ENCODE results near the gene NKD2.

The NKD2 gene

DNA sequence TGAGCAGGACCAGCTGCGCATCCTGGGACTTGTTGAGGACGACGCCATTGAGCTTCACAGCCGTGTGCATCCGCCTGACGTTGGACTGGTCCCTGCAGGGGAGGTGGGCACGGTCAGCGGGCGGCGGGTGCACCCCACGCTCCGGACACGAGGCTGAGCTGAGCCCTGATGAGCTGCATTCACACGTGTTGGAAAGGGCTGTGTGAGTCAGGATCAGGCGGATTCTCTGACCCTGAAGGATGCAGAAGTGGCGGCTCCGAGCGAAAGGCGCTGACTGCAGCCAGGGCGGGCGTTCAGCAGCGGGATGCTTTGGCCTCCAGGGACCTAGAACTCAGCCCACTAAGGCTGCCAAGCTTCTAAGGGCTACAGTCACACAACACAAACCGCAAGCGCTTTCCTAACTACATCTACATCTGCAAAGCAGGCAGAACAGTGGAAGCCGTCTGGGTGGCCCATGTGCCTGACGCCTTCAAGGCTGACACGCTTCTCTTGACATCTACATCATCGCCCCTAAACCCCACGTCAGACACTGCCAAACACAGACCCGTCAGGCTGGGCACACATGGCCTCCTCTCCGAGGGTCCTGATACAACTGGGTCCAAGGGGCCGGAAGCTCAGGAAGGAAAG is 44.9 kb downstream of the NKD2 start:
- no peak for TF ChIP-seq EZH2phosphoT487 (IDR thresholded peaks at IDR 0.05; ENCODE audit: borderline replicate concordance)
- TF ChIP-seq, protein P1, sequence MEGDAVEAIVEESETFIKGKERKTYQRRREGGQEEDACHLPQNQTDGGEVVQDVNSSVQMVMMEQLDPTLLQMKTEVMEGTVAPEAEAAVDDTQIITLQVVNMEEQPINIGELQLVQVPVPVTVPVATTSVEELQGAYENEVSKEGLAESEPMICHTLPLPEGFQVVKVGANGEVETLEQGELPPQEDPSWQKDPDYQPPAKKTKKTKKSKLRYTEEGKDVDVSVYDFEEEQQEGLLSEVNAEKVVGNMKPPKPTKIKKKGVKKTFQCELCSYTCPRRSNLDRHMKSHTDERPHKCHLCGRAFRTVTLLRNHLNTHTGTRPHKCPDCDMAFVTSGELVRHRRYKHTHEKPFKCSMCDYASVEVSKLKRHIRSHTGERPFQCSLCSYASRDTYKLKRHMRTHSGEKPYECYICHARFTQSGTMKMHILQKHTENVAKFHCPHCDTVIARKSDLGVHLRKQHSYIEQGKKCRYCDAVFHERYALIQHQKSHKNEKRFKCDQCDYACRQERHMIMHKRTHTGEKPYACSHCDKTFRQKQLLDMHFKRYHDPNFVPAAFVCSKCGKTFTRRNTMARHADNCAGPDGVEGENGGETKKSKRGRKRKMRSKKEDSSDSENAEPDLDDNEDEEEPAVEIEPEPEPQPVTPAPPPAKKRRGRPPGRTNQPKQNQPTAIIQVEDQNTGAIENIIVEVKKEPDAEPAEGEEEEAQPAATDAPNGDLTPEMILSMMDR (conservative IDR thresholded peaks at IDR 0.05; ENCODE audit: low read length), result no peak
- Histone ChIP-seq H3K36me3 (ENCODE audit: insufficient read depth, low read length) (no peaks in the 10 kb centered on the region), H2AFZ (ENCODE audit: low read length) (no peak overlapping the region)

DNA sequence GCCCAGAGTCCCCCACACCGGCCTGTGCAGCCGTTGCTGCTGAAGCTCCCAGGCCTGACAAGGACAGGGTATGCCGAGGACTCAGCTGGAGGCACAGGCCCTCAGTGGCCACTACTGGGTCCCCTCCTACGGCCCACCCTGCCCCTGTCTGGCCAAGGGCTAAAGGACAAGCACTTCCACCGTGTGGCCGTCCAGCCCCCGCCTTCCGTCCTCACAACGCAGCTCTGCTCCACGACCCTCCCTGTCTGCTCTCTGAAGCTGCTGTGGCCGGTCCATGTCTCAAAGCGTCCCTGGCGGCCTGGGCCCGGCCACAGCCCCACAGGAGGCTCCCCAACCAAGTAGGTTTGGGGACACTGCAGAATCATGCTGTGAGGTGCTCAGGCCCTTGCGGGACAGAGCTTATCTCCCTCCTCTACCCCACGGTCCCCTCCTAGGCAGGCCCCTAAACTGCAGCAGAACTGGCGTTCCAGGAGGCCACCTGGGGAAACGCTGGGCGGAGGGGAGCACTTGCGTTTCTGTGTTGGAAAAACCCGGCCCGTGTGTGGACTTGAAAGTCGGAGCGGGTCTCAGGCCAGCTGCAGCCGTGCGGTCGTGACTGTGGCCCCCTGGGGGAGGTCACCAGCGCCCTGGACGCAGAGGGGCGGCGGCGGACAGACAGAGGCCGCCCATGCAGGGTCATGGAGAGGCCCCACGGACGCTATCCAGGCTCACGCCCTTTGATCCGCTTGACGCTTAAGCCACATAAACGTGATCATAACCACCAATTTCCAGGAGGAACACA is 45.6 kb downstream of the NKD2 start:
- H4K20me1 ChIP-seq (ENCODE audit: insufficient read depth, low read length, poor library complexity, severe bottlenecking), result no peaks in the 10 kb centered on the region
- no peaks in the 10 kb centered on the region for H3K79me2 ChIP-seq (ENCODE audit: insufficient read depth, low read length)
- no peak overlapping the region for H3K4me2 ChIP-seq (ENCODE audit: low read depth, low read length, poor library complexity, severe bottlenecking)
- no peak overlapping the region for H2AFZ ChIP-seq (ENCODE audit: low read length)
- H3K4me1 ChIP-seq (ENCODE audit: insufficient read depth, low read length, poor library complexity, severe bottlenecking), result no peaks in the 10 kb centered on the region
- no peaks in the 10 kb centered on the region for H3F3A ChIP-seq (ENCODE audit: low read depth)
- H3K9me2 ChIP-seq (replicated peaks; ENCODE audit: low read depth, low read length), result no peaks in the 10 kb centered on the region
- TF ChIP-seq EZH2phosphoT487 (IDR thresholded peaks at IDR 0.05; ENCODE audit: borderline replicate concordance), result no peak
- TF ChIP-seq, protein P1 (conservative IDR thresholded peaks at IDR 0.05; ENCODE audit: low read length), result no peak
- no peaks in the 10 kb centered on the region for H3K9me3 ChIP-seq (ENCODE audit: insufficient read depth, low read depth, low read length)
- no peak overlapping the region for H3K9ac ChIP-seq (ENCODE audit: low read depth, low read length, poor library complexity, severe bottlenecking)
- H3K36me3 ChIP-seq (ENCODE audit: insufficient read depth, low read length), result no peaks in the 10 kb centered on the region
- no peaks in the 10 kb centered on the region for H3K27me3 ChIP-seq (ENCODE audit: insufficient read depth, low read length, poor library complexity, severe bottlenecking)
- H3K4me3 ChIP-seq (ENCODE audit: low read length, poor library complexity, severe bottlenecking), result no peak overlapping the region

More for the DNA sequence above, 44.9 kb downstream of the NKD2 start:
- Histone ChIP-seq H3K4me2 (ENCODE audit: low read depth, low read length, poor library complexity, severe bottlenecking) (no peak overlapping the region), H3K4me3 (ENCODE audit: low read length, poor library complexity, severe bottlenecking) (no peak overlapping the region), H4K20me1 (ENCODE audit: insufficient read depth, low read length, poor library complexity, severe bottlenecking) (no peaks in the 10 kb centered on the region), H3K9me2 (replicated peaks; ENCODE audit: low read depth, low read length) (no peaks in the 10 kb centered on the region), H3K9ac (ENCODE audit: low read depth, low read length, poor library complexity, severe bottlenecking) (no peak overlapping the region), H3K79me2 (ENCODE audit: insufficient read depth, low read length) (no peaks in the 10 kb centered on the region), H3K9me3 (ENCODE audit: insufficient read depth, low read depth, low read length) (no peaks in the 10 kb centered on the region), H3K4me1 (ENCODE audit: insufficient read depth, low read length, poor library complexity, severe bottlenecking) (no peaks in the 10 kb centered on the region), H3F3A (ENCODE audit: low read depth) (no peaks in the 10 kb centered on the region), H3K27me3 (ENCODE audit: insufficient read depth, low read length, poor library complexity, severe bottlenecking) (no peaks in the 10 kb centered on the region)

DNA sequence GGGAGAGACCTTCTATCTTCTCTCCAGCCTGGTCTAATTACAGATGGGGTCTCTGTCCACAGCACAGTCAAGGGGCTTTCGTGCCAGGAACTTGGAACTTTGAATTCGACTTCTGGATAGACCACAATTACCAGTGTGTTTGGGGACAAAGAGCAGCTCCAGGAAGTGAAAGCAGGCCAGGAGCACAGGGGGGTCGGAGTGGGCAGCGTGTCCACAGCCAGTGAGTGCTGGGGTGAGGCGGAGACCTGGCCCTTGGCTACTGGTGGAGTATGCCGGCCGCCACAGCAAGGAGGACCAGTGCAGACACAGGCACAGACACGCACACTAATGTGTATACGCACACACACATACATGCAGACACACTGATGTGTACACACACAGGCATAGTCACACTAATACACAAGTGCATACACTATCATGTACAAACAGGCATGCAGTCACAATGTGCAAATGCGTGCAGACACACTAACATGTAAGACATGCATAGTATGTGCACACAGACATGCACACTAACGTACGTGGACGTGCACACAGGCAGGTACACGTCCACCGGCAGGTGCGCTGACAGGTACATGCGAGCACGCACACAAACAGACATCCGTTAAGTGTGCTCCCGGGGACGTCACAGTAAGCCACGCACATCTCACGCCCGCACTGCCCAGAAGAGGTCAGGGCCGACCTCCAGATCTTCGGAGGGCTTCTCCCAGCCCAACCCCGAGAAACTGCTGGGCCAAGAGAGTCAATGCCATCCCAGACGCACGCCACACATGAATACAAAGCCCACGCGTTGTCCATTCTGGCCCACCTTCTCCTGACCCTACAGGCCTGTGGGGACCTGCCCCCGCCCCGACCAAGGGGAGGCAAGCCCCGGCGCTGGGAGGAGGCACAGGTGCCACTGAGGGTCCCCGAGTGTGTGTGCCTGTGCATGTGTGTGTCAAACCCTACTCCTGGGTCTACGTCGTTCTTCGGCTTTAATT is 46.5 kb downstream of the NKD2 start:
- Histone ChIP-seq H3K4me2 (ENCODE audit: low read depth, low read length, poor library complexity, severe bottlenecking) (no peak overlapping the region), H2AFZ (ENCODE audit: low read length) (no peak overlapping the region), H3K9me2 (replicated peaks; ENCODE audit: low read depth, low read length) (no peaks in the 10 kb centered on the region), H3K36me3 (ENCODE audit: insufficient read depth, low read length) (no peaks in the 10 kb centered on the region), H3K79me2 (ENCODE audit: insufficient read depth, low read length) (no peaks in the 10 kb centered on the region), H3K9me3 (ENCODE audit: insufficient read depth, low read depth, low read length) (no peaks in the 10 kb centered on the region), H3K9ac (ENCODE audit: low read depth, low read length, poor library complexity, severe bottlenecking) (no peak overlapping the region), H3K4me3 (ENCODE audit: low read length, poor library complexity, severe bottlenecking) (no peak overlapping the region), H3F3A (ENCODE audit: low read depth) (no peaks in the 10 kb centered on the region), H4K20me1 (ENCODE audit: insufficient read depth, low read length, poor library complexity, severe bottlenecking) (no peaks in the 10 kb centered on the region), H3K4me1 (ENCODE audit: insufficient read depth, low read length, poor library complexity, severe bottlenecking) (no peaks in the 10 kb centered on the region), H3K27me3 (ENCODE audit: insufficient read depth, low read length, poor library complexity, severe bottlenecking) (no peaks in the 10 kb centered on the region)
- TF ChIP-seq, protein P1 (conservative IDR thresholded peaks at IDR 0.05; ENCODE audit: low read length), result no peak
- no peak for TF ChIP-seq EZH2phosphoT487 (IDR thresholded peaks at IDR 0.05; ENCODE audit: borderline replicate concordance)
